HepG2 (cell line): ENCODE results near the gene PPP1R18. TPM values are rescaled to one million over a fixed set of nuclear protein-coding genes. Genes with fewer than 3 reads are reported as not detected.

ENCODE experiments used
- HCFC1 ChIP-seq: fragments of 150-350 bp; IDR thresholded peaks from 2 replicates; pipeline ENCODE4 v1.6.1; 2014; ENCODE audit warnings: low read depth, low read length
- HNF4A ChIP-seq: sonication (generic); formaldehyde crosslinking; IDR thresholded peaks from 2 replicates; pipeline ENCODE4 v1.4.0; 2020; ENCODE audit warnings: missing genetic modification reagents
- JARID2 ChIP-seq: sonication (generic); formaldehyde crosslinking; IDR thresholded peaks from 2 replicates; pipeline ENCODE4 v1.8.1; 2023; ENCODE audit warnings: missing genetic modification reagents, inconsistent platforms; ENCODE audit not compliant: insufficient replicate concordance
- NFE2 ChIP-seq: sonication (generic); formaldehyde crosslinking; IDR thresholded peaks from 2 replicates; pipeline ENCODE4 v1.4.0; 2020; ENCODE audit warnings: missing genetic modification reagents
- NFYC ChIP-seq: IDR thresholded peaks from 2 replicates; pipeline ENCODE4 v1.6.1; 2016; ENCODE audit warnings: missing genetic modification reagents, missing compliant biosample characterization
- NKX3-1 ChIP-seq: sonication (generic); formaldehyde crosslinking; IDR thresholded peaks from 2 replicates; pipeline ENCODE4 v1.5.0; 2020; ENCODE audit warnings: missing genetic modification reagents
- NR2C2 ChIP-seq: sonication (generic); formaldehyde crosslinking; IDR thresholded peaks from 2 replicates; pipeline ENCODE4 v1.4.0; 2020; ENCODE audit warnings: missing genetic modification reagents, mild to moderate bottlenecking, moderate library complexity, borderline replicate concordance
- PRMT3 ChIP-seq: sonication (generic); formaldehyde crosslinking; IDR thresholded peaks from 2 replicates; pipeline ENCODE4 v1.8.1; 2022; ENCODE audit warnings: low read depth, mild to moderate bottlenecking, moderate library complexity, missing genetic modification reagents, borderline replicate concordance
- SP140L ChIP-seq: sonication (generic); formaldehyde crosslinking; IDR thresholded peaks from 2 replicates; pipeline ENCODE4 v1.4.0; 2020; ENCODE audit warnings: missing genetic modification reagents, borderline replicate concordance
- TCF7 ChIP-seq: sonication (generic); IDR thresholded peaks from 2 replicates; pipeline ENCODE4 v1.6.1; 2016; ENCODE audit warnings: antibody characterized with exemption, low read depth
- ZFY ChIP-seq: sonication (generic); formaldehyde crosslinking; IDR thresholded peaks from 2 replicates; pipeline ENCODE4 v1.4.0; 2020; ENCODE audit warnings: missing genetic modification reagents
- ZNF567 ChIP-seq: sonication (generic); formaldehyde crosslinking; IDR thresholded peaks from 2 replicates; pipeline ENCODE4 v1.8.1; 2023; ENCODE audit warnings: mild to moderate bottlenecking, missing genetic modification reagents, borderline replicate concordance
- ZNF782 ChIP-seq: sonication (generic); formaldehyde crosslinking; IDR thresholded peaks from 2 replicates; pipeline ENCODE4 v1.4.0; 2020; ENCODE audit warnings: missing genetic modification reagents, mild to moderate bottlenecking, borderline replicate concordance
- polyA plus RNA-seq, 8 experiments: library from polyadenylated mRNA; depleted of rRNA in 3 of 8; stranded (reverse) in 7 of 8; unstranded in 1 of 8; fragments of >200 nt; fragmentation: Illumina TruSeq in 4 of 8; extraction: Trizol in 4 of 8; gene quantifications; 2 replicates each; pipeline versions ENCODE4 v1.2.1 to v1.2.3, GENCODE V29; 2011 to 2016; ENCODE audit warnings: low read depth in 4 of 8, missing spikeins in 1 of 8, mixed read lengths in 1 of 8; ENCODE audit not compliant: insufficient read depth in 1 of 8
- total RNA-seq, 5 experiments: library from RNA; depleted of rRNA; stranded (reverse); fragments of >200 nt; fragmentation: Illumina TruSeq; extraction: Trizol; gene quantifications; 2 replicates each; pipeline ENCODE4 v1.2.3, GENCODE V29; 2016; ENCODE audit warnings: low read depth in 1 of 5
- TF ChIP-seq, protein P1 (sequence below): sonication (generic); formaldehyde crosslinking; IDR thresholded peaks from 2 replicates; pipeline ENCODE4 v1.5.1; 2020; ENCODE audit warnings: mild to moderate bottlenecking, moderate library complexity, missing genetic modification reagents
- TF ChIP-seq, protein P2 (sequence below): sonication (generic); formaldehyde crosslinking; IDR thresholded peaks from 2 replicates; pipeline ENCODE4 v1.8.0; 2022; ENCODE audit warnings: missing genetic modification reagents, mild to moderate bottlenecking, inconsistent platforms, borderline replicate concordance
- TF ChIP-seq, protein P3 (sequence below): sonication (generic); formaldehyde crosslinking; IDR thresholded peaks from 2 replicates; pipeline ENCODE4 v1.8.0; 2022; ENCODE audit warnings: low read depth, missing genetic modification reagents
- TF ChIP-seq, protein P4 (sequence below): IDR thresholded peaks from 2 replicates; pipeline ENCODE4 v1.6.1; 2016; ENCODE audit warnings: control low read depth
- TF ChIP-seq, protein P5 (sequence below): IDR thresholded peaks from 2 replicates; pipeline ENCODE4 v1.6.1; 2016; ENCODE audit warnings: missing genetic modification reagents, missing compliant biosample characterization
- TF ChIP-seq, protein P6 (sequence below): sonication (generic); formaldehyde crosslinking; IDR thresholded peaks from 2 replicates; pipeline ENCODE4 v1.4.0; 2020; ENCODE audit warnings: missing genetic modification reagents, borderline replicate concordance

PPP1R18 gene
- total and polyA plus RNA-seq, 2 of the 13 experiments (the other 11 are each of a cell fraction or from before 2014, with no cell fraction given), result 4.9 to 9.2 TPM

DNA sequence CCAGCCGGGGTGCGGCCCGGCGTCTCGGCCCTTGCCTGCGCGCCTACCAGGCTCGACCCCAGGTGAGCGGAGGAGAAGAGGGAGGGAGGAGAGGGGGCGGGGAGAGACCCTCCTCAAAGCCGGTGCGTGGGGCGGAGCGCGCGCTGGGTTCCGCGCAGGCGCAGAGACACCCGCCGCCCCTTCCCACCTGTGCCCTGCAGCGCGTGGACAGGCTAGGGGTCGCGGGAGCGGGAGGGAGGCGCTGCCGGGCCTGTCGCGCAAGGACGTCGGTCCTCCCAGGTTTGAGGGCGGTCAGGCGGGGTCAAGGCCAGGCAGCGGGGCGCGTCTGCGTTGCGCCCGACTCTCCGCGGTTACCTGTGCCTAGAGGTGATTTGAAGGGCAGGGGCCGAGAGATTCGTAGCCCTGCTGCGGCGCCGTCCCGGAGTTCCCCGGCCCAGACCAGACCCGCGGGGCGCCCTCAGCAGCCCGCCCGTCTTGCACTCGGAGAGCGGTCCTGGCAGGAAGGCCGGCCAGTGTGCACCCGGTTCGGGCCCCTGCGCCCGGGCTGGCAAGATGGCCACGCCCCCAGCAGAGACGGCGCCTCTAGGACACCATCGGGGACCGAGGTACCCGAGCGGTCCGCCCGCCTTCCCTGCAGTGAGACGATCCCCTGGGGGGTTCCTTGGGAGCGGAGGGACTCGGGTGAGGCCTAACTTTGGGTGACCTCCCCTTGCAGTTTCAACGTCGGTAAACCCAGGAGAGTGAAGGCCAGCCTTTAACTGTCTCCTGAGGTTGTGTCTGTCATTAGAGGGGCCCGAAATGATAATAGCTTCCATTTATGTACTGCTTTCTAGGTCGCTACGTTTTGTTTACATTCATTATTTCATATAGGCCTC lies 39.0 kb downstream of the PPP1R18 start (continued):
- TF ChIP-seq, protein P1, sequence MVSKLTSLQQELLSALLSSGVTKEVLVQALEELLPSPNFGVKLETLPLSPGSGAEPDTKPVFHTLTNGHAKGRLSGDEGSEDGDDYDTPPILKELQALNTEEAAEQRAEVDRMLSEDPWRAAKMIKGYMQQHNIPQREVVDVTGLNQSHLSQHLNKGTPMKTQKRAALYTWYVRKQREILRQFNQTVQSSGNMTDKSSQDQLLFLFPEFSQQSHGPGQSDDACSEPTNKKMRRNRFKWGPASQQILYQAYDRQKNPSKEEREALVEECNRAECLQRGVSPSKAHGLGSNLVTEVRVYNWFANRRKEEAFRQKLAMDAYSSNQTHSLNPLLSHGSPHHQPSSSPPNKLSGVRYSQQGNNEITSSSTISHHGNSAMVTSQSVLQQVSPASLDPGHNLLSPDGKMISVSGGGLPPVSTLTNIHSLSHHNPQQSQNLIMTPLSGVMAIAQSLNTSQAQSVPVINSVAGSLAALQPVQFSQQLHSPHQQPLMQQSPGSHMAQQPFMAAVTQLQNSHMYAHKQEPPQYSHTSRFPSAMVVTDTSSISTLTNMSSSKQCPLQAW (CRISPR knock-in tag), result peak; percentile 89
- no peak for TF ChIP-seq JARID2 (CRISPR knock-in tag)
- no peak for TF ChIP-seq NFE2 (CRISPR knock-in tag)
- peak; percentile 94; the same call in 1 of the 2 replicates for TF ChIP-seq ZNF567 (CRISPR knock-in tag)
- TF ChIP-seq, protein P2, sequence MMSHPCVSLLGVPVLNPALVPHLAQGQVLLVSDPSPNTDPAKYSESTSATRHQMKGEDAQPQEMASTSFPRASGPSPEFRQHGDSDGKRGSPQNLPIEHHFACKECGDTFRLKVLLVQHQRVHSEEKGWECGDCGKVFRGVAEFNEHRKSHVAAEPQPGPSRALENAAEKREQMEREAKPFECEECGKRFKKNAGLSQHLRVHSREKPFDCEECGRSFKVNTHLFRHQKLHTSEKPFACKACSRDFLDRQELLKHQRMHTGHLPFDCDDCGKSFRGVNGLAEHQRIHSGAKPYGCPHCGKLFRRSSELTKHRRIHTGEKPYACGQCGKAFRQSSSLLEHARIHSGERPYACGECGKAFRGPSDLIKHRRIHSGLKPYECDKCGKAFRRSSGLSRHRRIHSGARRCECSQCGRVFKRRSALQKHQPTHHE (CRISPR knock-in tag), result peak; percentile 92
- TF ChIP-seq ZNF782 (CRISPR knock-in tag), result peak; percentile 96
- TF ChIP-seq, protein P3, sequence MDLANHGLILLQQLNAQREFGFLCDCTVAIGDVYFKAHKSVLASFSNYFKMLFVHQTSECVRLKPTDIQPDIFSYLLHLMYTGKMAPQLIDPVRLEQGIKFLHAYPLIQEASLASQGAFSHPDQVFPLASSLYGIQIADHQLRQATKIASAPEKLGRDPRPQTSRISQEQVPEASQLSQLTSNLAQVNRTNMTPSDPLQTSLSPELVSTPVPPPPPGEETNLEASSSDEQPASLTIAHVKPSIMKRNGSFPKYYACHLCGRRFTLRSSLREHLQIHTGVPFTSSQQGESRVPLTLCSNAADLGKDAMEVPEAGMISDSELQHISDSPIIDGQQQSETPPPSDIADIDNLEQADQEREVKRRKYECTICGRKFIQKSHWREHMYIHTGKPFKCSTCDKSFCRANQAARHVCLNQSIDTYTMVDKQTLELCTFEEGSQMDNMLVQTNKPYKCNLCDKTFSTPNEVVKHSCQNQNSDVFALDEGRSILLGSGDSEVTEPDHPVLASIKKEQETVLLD (CRISPR knock-in tag), result peak; percentile 78
- TF ChIP-seq PRMT3 (CRISPR knock-in tag), result 0 out of 2 replicates have a peak, but pooled peaks have one; percentile 66
- TF ChIP-seq SP140L (CRISPR knock-in tag), result peak; percentile 72; the same call in 1 of the 2 replicates
- TF ChIP-seq, protein P4, sequence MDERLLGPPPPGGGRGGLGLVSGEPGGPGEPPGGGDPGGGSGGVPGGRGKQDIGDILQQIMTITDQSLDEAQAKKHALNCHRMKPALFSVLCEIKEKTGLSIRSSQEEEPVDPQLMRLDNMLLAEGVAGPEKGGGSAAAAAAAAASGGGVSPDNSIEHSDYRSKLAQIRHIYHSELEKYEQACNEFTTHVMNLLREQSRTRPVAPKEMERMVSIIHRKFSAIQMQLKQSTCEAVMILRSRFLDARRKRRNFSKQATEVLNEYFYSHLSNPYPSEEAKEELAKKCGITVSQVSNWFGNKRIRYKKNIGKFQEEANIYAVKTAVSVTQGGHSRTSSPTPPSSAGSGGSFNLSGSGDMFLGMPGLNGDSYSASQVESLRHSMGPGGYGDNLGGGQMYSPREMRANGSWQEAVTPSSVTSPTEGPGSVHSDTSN (CRISPR knock-in tag), result no peak
- peak; percentile 95 for TF ChIP-seq NR2C2 (CRISPR knock-in tag)
- TF ChIP-seq, protein P5, sequence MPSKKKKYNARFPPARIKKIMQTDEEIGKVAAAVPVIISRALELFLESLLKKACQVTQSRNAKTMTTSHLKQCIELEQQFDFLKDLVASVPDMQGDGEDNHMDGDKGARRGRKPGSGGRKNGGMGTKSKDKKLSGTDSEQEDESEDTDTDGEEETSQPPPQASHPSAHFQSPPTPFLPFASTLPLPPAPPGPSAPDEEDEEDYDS (CRISPR knock-in tag), result peak; percentile 72
- TF ChIP-seq NKX3-1, result peak; percentile 98
- peak; percentile 97 for TF ChIP-seq ZFY
- TF ChIP-seq TCF7, result no peak
- no peak for TF ChIP-seq HCFC1
- no peak for TF ChIP-seq NFYC (CRISPR knock-in tag)
- TF ChIP-seq, protein P6, sequence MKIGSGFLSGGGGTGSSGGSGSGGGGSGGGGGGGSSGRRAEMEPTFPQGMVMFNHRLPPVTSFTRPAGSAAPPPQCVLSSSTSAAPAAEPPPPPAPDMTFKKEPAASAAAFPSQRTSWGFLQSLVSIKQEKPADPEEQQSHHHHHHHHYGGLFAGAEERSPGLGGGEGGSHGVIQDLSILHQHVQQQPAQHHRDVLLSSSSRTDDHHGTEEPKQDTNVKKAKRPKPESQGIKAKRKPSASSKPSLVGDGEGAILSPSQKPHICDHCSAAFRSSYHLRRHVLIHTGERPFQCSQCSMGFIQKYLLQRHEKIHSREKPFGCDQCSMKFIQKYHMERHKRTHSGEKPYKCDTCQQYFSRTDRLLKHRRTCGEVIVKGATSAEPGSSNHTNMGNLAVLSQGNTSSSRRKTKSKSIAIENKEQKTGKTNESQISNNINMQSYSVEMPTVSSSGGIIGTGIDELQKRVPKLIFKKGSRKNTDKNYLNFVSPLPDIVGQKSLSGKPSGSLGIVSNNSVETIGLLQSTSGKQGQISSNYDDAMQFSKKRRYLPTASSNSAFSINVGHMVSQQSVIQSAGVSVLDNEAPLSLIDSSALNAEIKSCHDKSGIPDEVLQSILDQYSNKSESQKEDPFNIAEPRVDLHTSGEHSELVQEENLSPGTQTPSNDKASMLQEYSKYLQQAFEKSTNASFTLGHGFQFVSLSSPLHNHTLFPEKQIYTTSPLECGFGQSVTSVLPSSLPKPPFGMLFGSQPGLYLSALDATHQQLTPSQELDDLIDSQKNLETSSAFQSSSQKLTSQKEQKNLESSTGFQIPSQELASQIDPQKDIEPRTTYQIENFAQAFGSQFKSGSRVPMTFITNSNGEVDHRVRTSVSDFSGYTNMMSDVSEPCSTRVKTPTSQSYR, result peak; percentile 69
- TF ChIP-seq HNF4A (CRISPR knock-in tag), result peak; percentile 70
